NCI-H2107 treated with DMSO at 0.1 percent for 48 hours (cell line): ENCODE results near the gene PTTG1IP.
"Not testable (repeated sequence)": the region's sequence is repeated elsewhere in the genome, so short reads cannot be mapped to it uniquely, and the experiment has no call there.

Experiments used
- DNase-seq: peaks from one replicate; lab custom pipeline; 2025; ENCODE audit not compliant: unreplicated experiment; lab: John Stamatoyannopoulos, UW

Gene PTTG1IP

GRCh38 chr21:44883250-44883649, 9.8 kb upstream of the PTTG1IP start:
- DNase-seq, result no peak

DNA sequence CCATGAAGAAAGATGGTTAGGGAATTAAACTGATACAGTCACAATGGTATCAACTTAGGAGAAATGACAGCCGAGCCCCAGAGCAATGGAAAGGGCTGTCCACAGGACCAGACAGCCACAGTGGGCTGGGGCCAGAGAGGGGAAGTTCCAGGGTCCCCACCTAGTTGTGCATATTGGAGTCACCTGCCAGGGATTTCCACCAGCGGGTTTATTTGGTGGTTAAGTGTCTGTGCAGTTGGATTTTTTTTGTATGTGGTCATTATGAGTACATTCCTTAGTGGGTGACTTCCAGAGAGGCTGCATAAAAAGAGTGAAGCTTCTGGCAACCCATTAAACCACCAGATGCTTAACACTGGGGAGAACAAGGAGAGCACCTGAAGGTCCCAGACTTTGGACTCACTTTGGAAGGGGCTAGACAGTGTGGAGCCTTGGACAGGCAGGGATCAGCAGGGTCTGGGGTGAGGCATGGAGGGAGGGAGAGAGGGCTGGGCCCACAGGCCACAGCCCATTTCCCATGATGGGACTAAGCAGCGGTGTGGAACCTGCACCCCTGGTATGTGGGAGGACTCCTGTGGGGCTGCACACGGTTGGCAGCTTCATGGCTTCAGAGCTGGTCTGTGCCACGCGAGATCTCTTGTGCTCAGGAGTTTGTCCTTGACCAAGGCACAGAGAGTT, 7.8 kb upstream of the PTTG1IP start:
- no peak for DNase-seq

DNA sequence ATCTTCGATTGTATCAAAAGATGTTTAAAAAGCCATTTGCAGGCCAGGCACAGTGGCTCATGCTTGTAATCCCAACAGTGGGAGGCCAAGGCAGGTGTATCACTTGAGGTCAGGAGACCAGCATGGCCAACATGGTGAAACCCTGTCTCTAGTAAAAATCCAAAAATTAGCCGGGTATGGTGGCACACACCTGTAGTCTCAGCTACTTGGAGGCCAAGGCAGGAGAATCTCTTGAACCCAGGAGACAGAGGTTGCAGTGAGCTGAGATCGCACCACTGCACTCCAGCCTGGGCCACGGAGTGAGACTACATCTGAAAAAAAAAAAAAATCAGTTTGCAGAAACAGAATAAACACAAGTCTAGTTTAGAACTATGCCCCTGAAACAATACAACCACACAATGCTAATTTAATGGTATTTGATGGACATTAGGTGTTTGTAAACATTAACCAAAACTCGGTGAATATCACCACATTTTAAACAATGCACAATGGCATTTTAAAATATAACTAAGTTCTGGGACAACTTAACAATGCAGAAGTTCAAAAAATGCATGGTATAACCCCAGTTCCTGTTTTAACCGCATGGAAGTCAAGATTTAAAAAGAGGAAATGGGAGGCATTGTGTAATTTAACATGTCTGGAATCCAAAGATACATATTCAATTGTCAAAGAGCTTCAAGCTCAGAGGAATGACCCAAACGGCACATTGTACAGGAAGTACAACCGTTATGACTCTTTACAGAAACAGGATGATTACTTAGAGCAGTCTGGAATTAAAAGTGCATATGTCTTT, 7.1 kb upstream of the PTTG1IP start:
- DNase-seq, result no peak

- not testable (repeated sequence) for DNase-seq
Observed at GRCh38 chr21:44879238-44879637, 5.7 kb upstream of the PTTG1IP start.

DNA sequence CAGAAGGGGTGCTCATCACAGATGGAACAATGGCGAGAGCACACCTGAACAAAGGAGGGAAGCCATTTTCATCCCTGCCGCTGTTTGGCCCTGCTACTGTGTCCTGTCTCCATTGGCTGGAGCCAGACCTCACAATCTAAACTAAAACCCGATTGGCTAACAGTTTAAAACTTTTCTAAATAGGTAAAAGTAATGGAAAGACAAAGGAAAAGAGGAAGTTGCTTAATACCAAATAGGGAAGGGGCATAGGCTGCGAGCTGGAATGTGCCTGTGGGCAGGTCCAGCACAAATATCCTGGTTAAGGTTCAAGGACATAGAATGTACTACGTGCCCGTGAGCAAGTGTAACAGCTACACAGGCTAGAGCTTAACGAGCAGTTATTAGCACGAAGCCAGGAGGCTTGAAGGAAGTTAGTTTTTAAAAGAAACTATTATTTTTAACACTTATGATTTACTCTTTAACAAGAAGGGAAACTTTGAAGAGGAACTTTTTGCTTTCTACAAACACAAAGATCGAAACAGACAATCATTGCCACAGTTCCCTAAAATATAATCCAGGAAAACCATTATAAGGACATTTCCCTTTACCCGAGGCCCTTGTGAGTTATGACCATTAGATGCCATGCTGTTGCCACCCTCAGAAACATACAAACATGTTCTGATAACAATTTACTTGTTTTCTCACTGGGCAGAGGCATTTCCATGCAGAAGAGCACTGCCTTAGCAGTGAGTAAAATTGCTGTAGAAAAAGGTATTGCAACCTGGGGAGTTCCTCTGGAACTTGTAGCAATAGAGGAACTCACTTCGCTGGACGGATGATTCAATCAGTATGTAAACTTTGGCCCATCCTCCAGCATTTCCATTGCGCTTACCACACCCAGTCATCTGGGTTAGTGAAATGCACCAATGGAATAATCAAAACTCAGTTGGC, 4.8 kb upstream of the PTTG1IP start:
- no peak for DNase-seq

DNA sequence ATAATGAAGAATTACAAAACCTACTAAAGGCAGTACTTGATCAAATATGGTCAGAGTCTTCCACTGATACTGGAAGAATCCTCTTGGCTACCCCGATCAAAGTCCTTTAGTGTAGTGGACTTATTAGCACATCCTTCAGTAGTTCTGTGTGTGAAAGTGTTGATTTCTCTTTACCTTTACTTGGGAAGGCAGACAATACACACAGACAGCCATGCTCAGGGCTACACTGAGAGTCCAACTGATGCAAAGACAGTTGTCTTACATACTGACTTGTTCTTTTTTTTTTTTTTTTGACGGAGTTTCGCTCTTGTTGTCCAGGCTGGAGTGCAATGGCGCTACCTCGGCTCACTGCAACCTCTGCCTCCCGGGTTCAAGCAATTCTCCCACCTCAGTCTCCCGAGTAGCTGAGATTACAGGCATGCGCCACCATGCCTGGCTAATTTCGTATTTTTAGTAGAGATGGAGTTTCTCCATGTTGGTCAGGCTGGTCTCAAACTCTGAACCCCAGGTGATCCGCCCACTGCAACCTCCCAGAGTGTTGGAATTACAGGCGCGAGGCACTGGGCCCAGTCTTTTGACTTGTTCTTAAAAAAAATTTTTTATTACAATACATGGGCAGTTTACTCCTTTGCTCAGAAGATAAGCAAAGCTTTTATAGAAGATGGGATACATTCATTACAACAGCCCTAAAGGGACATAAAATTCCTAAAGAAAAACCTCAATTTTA, 3.5 kb upstream of the PTTG1IP start:
- no peak for DNase-seq

GRCh38 chr21:44875316-44875700, 1.8 kb upstream of the PTTG1IP start:
- no peak for DNase-seq

DNA sequence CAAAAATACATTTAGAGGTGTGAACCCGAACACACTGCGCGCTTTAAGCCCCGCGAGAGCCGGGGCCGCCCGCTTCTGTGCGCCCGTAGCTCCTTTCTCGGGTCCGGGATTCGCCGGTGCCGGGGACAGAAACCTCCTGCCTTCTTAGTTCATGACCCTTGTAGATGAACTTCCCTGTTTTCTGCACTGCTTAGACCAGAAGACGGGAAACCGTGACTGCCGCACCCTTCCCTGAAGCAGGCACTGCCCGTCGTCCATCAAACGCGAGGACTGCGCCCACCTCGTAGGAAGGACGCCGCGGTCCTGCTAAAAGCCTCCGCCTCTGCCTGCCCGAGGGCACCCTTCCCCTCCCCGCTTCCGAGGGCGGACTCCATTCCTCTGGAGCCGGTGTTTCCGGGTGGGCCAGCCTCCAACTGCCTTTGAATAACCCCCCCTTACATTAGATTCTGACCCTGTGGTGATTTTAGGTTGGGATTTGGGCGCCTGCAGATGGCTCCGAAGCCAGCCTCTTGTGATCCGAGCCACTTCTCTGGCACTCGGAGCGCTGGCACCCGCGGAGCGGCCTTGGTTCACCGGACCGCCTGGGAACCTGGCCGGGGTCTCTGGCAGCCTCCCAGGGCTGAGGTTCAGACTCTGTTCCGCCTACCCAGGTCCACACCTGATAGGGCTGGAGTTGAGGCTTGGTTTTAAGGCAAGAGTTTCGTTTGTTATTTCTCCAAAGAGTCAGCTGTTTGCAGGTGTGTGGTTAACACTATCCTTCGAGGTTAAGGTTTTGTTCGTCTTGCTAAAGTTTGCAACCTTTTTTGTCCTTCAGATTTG, 1.2 kb upstream of the PTTG1IP start:
- DNase-seq, result no peak

DNA sequence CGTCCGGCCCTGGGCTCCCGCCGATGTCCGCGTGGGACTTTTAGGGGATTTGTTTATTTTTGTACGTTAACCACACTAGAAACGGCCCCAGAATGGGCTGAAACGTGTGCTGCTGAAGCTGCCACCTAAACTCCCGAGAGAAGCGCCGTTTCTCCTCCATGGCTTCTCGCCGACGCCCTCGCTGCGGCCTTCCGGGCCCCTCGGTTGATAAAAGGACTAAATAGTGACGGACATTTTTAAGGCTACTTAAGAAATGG, 678 bp upstream of the PTTG1IP start:
- DNase-seq, result no peak

GRCh38 chr21:44872649-44873355, 688 bp downstream of the PTTG1IP start:
- DNase-seq, result no peak

DNA sequence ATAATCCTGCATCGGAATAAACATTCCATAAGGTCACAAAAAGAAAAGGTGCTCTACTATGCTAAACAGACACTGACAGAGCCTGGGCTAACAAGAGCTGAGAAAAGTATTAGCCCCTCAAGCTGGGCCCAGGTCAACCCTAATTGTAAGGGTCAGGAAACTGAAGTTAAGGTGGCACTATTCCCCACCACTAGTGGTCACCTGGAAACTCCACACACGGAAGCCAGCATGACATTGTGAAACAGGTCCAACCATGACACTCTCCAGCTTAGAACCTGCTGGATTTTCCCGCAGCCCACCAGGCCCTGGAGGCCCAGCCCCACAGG, 1.2 kb downstream of the PTTG1IP start:
- DNase-seq, result no peak

- DNase-seq, result no peak
Observed at GRCh38 chr21:44871576-44872269, 1.8 kb downstream of the PTTG1IP start.

- no peak for DNase-seq
Observed at GRCh38 chr21:44870748-44871495, 2.6 kb downstream of the PTTG1IP start.

- DNase-seq, result no peak
Observed at GRCh38 chr21:44869781-44870747, 3.4 kb downstream of the PTTG1IP start.

GRCh38 chr21:44868707-44869106, 4.8 kb downstream of the PTTG1IP start:
- no peak for DNase-seq

GRCh38 chr21:44867999-44868700, 5.3 kb downstream of the PTTG1IP start:
- DNase-seq, result no peak

- DNase-seq, result no peak
Observed at GRCh38 chr21:44867464-44867863, 6.0 kb downstream of the PTTG1IP start.
